Natural killer cell (primary cell): ENCODE measurements around the gene NOX1. TPM values are rescaled to one million over a fixed set of nuclear protein-coding genes. Genes with fewer than 3 reads are reported as not detected.

Source experiments
- ATAC-seq, 3 donors: fragments of 150-1000 bp in 2 of 3; fragments of 200-7000 bp in 1 of 3; cut with Tn5 transposase; 1 replicate in 1 of 3; 2 replicates in 2 of 3; pipeline ENCODE4 v1.10.0; 2021; ENCODE audit warnings: mild to moderate bottlenecking in 2 of 3, moderate library complexity in 2 of 3
- DNase-seq, 2 donors: peaks; one replicate each; pipeline versions ENCODE4 v3.0.0 to v3.0.0-alpha.2; 2013 to 2021; ENCODE audit warnings: mixed read lengths in 1 of 2
- H3K27ac ChIP-seq: one replicate; pipeline ENCODE4 v1.5.1; 2013; ENCODE audit warnings: mild to moderate bottlenecking, low read length
- H3K27me3 ChIP-seq: one replicate; pipeline ENCODE4 v1.6.1; 2013; ENCODE audit warnings: low read length; ENCODE audit not compliant: control insufficient read depth, insufficient read depth
- H3K36me3 ChIP-seq: one replicate; pipeline ENCODE4 v1.6.1; 2013; ENCODE audit warnings: low read length; ENCODE audit not compliant: control insufficient read depth, insufficient read depth
- H3K4me1 ChIP-seq: one replicate; pipeline ENCODE4 v1.6.1; 2013; ENCODE audit warnings: low read length; ENCODE audit not compliant: control insufficient read depth, insufficient read depth
- H3K4me3 ChIP-seq: one replicate; pipeline ENCODE4 v1.5.1; 2013; ENCODE audit warnings: low read length
- H3K9me3 ChIP-seq: one replicate; pipeline ENCODE4 v1.6.1; 2013; ENCODE audit warnings: low read length; ENCODE audit not compliant: control insufficient read depth, insufficient read depth
- H3K27ac Mint-ChIP-seq, 2 donors: one replicate each; pipeline ENCODE4 v1.8.0; 2022; ENCODE audit warnings: mild to moderate bottlenecking in 2 of 2, mixed read lengths in 2 of 2, moderate library complexity in 1 of 2
- H3K27me3 Mint-ChIP-seq, 2 donors: one replicate each; pipeline ENCODE4 v1.8.0; 2022; ENCODE audit warnings: low read depth in 2 of 2, mixed read lengths in 2 of 2
- H3K36me3 Mint-ChIP-seq: one replicate; pipeline ENCODE4 v1.8.0; 2022; ENCODE audit warnings: mixed read lengths
- H3K4me1 Mint-ChIP-seq, 2 donors: one replicate each; pipeline ENCODE4 v1.8.0; 2022; ENCODE audit warnings: mixed read lengths in 2 of 2
- H3K4me3 Mint-ChIP-seq: one replicate; pipeline ENCODE4 v1.8.0; 2022; ENCODE audit warnings: mild to moderate bottlenecking, moderate library complexity, mixed read lengths
- H3K9me3 Mint-ChIP-seq, 2 donors: one replicate each; pipeline ENCODE4 v1.8.0; 2022; ENCODE audit warnings: mixed read lengths in 2 of 2
- CTCF ChIP-seq: fragments of 200-600 bp; IDR thresholded peaks from one replicate; pipeline ENCODE4 v1.8.0; 2022; ENCODE audit warnings: antibody characterized with exemption
- WGBS: methylation state at CpG from one replicate; pipeline ENCODE4 v1.1.7; 2013; ENCODE audit warnings: missing lambda C conversion rate; ENCODE audit not compliant: insufficient coverage; 5-methylcytosine and 5-hydroxymethylcytosine counted together
- intact Hi-C: fragments of 100-400 bp; cut with micrococcal nuclease; formaldehyde crosslinking; loops from one replicate; pipeline ENCODE4 v1.14.2; 2022
- total RNA-seq, 4 donors: library from RNA; stranded (reverse); fragments of 120-200 nt in 1 of 4; gene quantifications; one replicate each; pipeline versions ENCODE4 v1.2.3 to v1.2.4, GENCODE V29; 2013 to 2022

NOX1 gene
- total RNA-seq, 3 donors from 2014 or later (not counting 1 experiment from before 2014, with no cell fraction given), result not detected

GRCh38 chrX:100868273-100868672 is 5.9 kb downstream of the NOX1 start:
- WGBS, result 78% methylated on average over 2 of the region's 2 CpGs
- no peaks in the 10 kb centered on the region for H3K4me1 Mint-ChIP-seq
- DNase-seq (no peak), ATAC-seq (no peak)
- H3K27me3 Mint-ChIP-seq, result peaks cover 8 to 17% of the 10 kb centered on the region in 2 donors
- no peaks in the 10 kb centered on the region for H3K9me3 ChIP-seq
- no peaks in the 10 kb centered on the region for H3K36me3 Mint-ChIP-seq
- no peak overlapping the region for H3K4me3 ChIP-seq
- no peaks in the 10 kb centered on the region for H3K27me3 ChIP-seq
- H3K27ac Mint-ChIP-seq, result no peak overlapping the region
- no peak overlapping the region for H3K27ac ChIP-seq
- no peak overlapping the region for H3K4me3 Mint-ChIP-seq
- H3K9me3 Mint-ChIP-seq, result no peaks in the 10 kb centered on the region
- intact Hi-C loops, result no loop called here
- TF ChIP-seq CTCF, result no peak
- no peaks in the 10 kb centered on the region for H3K36me3 ChIP-seq
- H3K4me1 ChIP-seq, result no peaks in the 10 kb centered on the region

- H3K36me3 Mint-ChIP-seq, result no peaks in the 10 kb centered on the region
- Histone ChIP-seq H3K27ac (no peak overlapping the region), H3K4me3 (no peak overlapping the region), H3K9me3 (no peaks in the 10 kb centered on the region), H3K36me3 (no peaks in the 10 kb centered on the region), H3K4me1 (no peaks in the 10 kb centered on the region), H3K27me3 (no peaks in the 10 kb centered on the region)
- no peak overlapping the region for H3K4me3 Mint-ChIP-seq
- no CpG with 5 or more reads among the region's 2 CpGs for WGBS
- DNase-seq (no peak), ATAC-seq (no peak)
- H3K4me1 Mint-ChIP-seq, result no peaks in the 10 kb centered on the region
- peaks cover 4 to 39% of the 10 kb centered on the region in 2 donors for H3K27me3 Mint-ChIP-seq
- H3K9me3 Mint-ChIP-seq, result no peaks in the 10 kb centered on the region
- intact Hi-C loops, result no loop called here
- TF ChIP-seq CTCF, result no peak
- H3K27ac Mint-ChIP-seq, result no peak overlapping the region
These were observed 9.3 kb downstream of the NOX1 start for GRCh38 chrX:100864657-100865391.

- no peaks in the 10 kb centered on the region for H3K9me3 Mint-ChIP-seq
- Histone ChIP-seq H3K9me3 (no peaks in the 10 kb centered on the region), H3K36me3 (no peaks in the 10 kb centered on the region), H3K27ac (no peak overlapping the region), H3K27me3 (no peaks in the 10 kb centered on the region), H3K4me3 (no peak overlapping the region), H3K4me1 (no peaks in the 10 kb centered on the region)
- DNase-seq, result no peak
- no peak for TF ChIP-seq CTCF
- 31% methylated on average over 4 of the region's 6 CpGs for WGBS
- H3K4me1 Mint-ChIP-seq, result no peaks in the 10 kb centered on the region
- no peak for ATAC-seq
- intact Hi-C loops, result no loop called here
- no peak overlapping the region for H3K27ac Mint-ChIP-seq
- peaks cover 4 to 54% of the 10 kb centered on the region in 2 donors for H3K27me3 Mint-ChIP-seq
- H3K4me3 Mint-ChIP-seq, result no peak overlapping the region
- H3K36me3 Mint-ChIP-seq, result no peaks in the 10 kb centered on the region
These were observed 10.8 kb downstream of the NOX1 start for GRCh38 chrX:100863326-100863864.
